Right lobe of liver (tissue), 6 donors: ENCODE results near the gene PDE10A. TPM values are rescaled to one million over a fixed set of nuclear protein-coding genes. Genes with fewer than 3 reads are reported as not detected.

Experiments used
- ATAC-seq, 4 donors: fragments of 200-7000 bp; cut with Tn5 transposase; one replicate each; pipeline ENCODE4 v1.9.1; 2020; ENCODE audit warnings: mild to moderate bottlenecking in 4 of 4, moderate library complexity in 4 of 4
- DNase-seq, 3 donors: peaks; one replicate each; pipeline ENCODE4 v3.0.0-alpha.2; 2020
- H3K27ac ChIP-seq, 3 donors: fragments of 200-600 bp; one replicate each; pipeline ENCODE4 v1.8.0; 2022
- H3K27me3 ChIP-seq, 2 donors: fragments of 200-600 bp; one replicate each; pipeline ENCODE4 v1.8.0; 2022
- H3K36me3 ChIP-seq, 4 donors: fragments of 200-600 bp; sonication (generic) in 1 of 4; one replicate each; pipeline versions ENCODE4 v1.5.1 to v1.8.0; 2017 to 2022; ENCODE audit warnings: control low read depth in 1 of 4
- H3K4me1 ChIP-seq, 4 donors: fragments of 200-600 bp; sonication (generic) in 1 of 4; one replicate each; pipeline versions ENCODE4 v1.5.1 to v1.8.0; 2017 to 2022; ENCODE audit warnings: control low read depth in 1 of 4
- H3K4me3 ChIP-seq, 3 donors: fragments of 200-600 bp; one replicate each; pipeline ENCODE4 v1.8.0; 2022
- H3K9me3 ChIP-seq, 4 donors: fragments of 200-600 bp; sonication (generic) in 1 of 4; one replicate each; pipeline versions ENCODE4 v1.5.1 to v1.8.0; 2017 to 2022; ENCODE audit warnings: control low read depth in 1 of 4
- CTCF ChIP-seq, 4 donors: fragments of 200-600 bp in 3 of 4; fragments of 450-650 bp in 1 of 4; IDR thresholded peaks; one replicate each; pipeline versions ENCODE4 v1.5.1 to v1.8.0; 2016 to 2022; ENCODE audit warnings: antibody characterized with exemption in 4 of 4, mild to moderate bottlenecking in 2 of 4
- POLR2A ChIP-seq: fragments of 450-650 bp; IDR thresholded peaks from one replicate; pipeline ENCODE4 v1.6.1; 2017; ENCODE audit warnings: antibody characterized with exemption, mild to moderate bottlenecking
- WGBS: methylation state at CpG from one replicate; pipeline ENCODE4 v1.1.6; 2018; ENCODE audit warnings: low coverage, low lambda C conversion rate; ENCODE audit not compliant: insufficient coverage; ENCODE audit errors: missing lambda C conversion rate; 5-methylcytosine and 5-hydroxymethylcytosine counted together
- intact Hi-C, 2 donors: fragments of 100-400 bp; cut with DNase I; formaldehyde crosslinking; loops; one replicate each; pipeline versions ENCODE4 v1.11.2 to v1.14.1; 2022
- total RNA-seq, 6 experiments: library from RNA; depleted of rRNA in 2 of 6; stranded (reverse); fragments of >200 nt in 2 of 6; fragmentation: NEBNext Ultra II Directional in 3 of 6; extraction: Animal tissue kit (Norgen Biotek cat#: 25700) in 3 of 6; gene quantifications; one replicate each; pipeline versions ENCODE4 v1.1.0 to v1.2.4, GENCODE V29; 2016 to 2023
- donor health status: DM: no; HTN: yes; CAD: no.
- donor health status: DM: no; HTN: no; CAD: no.
- donor health status: DM: no; HTN: no; CAD: no.
- donor health status: DM: no; HTN: yes; CAD: no.
- donor health status: DM: no; HTN: yes; CAD: no.

The PDE10A gene
- total RNA-seq, 6 experiments from 2014 or later: 0.48 to 1.5 (median 0.65) TPM

DNA sequence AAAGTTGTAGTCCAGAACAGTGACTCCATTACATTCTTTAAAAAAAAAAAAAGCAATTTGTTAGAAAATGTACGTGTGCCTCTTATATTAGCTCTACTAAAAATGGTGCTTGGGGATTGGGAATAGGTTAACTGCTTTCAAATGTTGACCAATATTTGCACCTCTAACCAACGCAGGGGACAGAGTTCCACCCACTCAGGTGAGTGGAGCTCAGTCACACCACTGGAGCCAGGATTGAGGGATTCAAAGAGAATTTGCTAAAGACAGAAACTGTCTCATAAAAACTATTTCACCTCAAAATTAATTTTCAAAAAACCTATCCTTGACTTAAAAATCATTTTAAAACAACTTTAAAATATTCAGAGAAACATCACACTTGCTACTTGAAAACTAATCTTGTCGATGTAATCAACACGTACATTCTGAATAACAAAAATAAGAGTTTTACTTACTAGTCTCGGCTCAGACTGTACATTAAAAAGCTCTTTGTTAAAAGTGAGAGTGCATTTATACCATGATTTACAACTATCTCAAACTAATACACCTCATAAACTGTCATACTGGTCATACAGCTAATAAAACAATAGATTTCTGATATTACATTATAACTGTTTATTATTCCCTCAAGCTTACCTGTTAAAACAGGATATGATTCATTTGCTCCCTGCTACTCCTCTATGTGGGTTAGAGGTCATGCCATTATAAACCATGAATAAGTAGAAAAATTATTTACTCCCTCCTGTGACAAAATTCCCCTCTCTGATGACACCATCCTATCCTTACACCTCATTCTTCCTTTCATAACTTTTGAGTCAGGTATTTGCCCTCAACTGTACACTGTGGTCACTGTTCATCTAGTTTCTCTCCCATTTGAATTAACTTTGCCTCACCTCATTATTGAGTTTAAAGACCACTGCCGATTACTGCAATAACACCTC, 88.6 kb downstream of the PDE10A start:
- WGBS: 47% methylated on average over 6 of the region's 6 CpGs
- H3K27ac ChIP-seq: peak overlapping the region in 1 of 3 donors; percentile 10

GRCh38 chr6:165573671-165574070, 89.4 kb downstream of the PDE10A start:
- Histone ChIP-seq H3K27me3 (no peaks in the 10 kb centered on the region), H3K4me1 (no peaks in the 10 kb centered on the region), H3K9me3 (no peaks in the 10 kb centered on the region), H3K36me3 (no peaks in the 10 kb centered on the region), H3K4me3 (no peak overlapping the region), H3K27ac (peak overlapping the region in 1 of 3 donors; percentile 10)
- TF ChIP-seq CTCF (IDR thresholded peaks at IDR 0.05) (no peak), POLR2A (no peak)
- intact Hi-C loops: no loop called here
- DNase-seq: peak in 1 of 3 donors; percentile 42
- peak; percentile 46 to 91 (median 74) for ATAC-seq
- WGBS: 31% methylated on average over 5 of the region's 5 CpGs

More for the DNA sequence above, 88.6 kb downstream of the PDE10A start:
- peak in 1 of 4 donors; percentile 49 for ATAC-seq
- no peaks in the 10 kb centered on the region for H3K36me3 ChIP-seq
- intact Hi-C loops: no loop called here
- H3K4me1 ChIP-seq: no peaks in the 10 kb centered on the region
- DNase-seq: no peak
- H3K9me3 ChIP-seq: no peaks in the 10 kb centered on the region
- TF ChIP-seq CTCF (IDR thresholded peaks at IDR 0.05) (no peak), POLR2A (no peak)
- H3K27me3 ChIP-seq: no peaks in the 10 kb centered on the region
- H3K4me3 ChIP-seq: no peak overlapping the region

DNA sequence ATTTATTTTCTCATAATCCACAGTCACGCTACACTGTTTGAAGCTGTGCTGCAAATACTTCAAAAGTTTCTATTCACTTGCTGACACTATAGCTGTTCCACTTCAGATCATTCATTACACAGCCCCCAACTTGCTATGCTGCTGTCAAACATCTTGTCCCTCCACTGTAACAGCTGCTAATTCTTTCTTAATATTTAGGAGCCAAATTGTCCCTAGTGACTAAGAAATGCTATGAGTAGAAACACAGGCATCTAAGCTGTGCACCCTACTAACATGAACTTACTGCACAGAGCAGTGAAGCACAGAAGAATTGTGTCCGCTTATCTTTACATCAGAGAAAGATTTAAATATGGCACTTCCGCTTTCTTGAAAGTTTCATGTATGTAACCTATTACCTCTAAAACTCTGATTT, 91.3 kb downstream of the PDE10A start:
- H3K4me1 ChIP-seq: no peaks in the 10 kb centered on the region
- no peak for DNase-seq
- TF ChIP-seq POLR2A: no peak
- no peak for TF ChIP-seq CTCF (IDR thresholded peaks at IDR 0.05)
- no peak overlapping the region for H3K27ac ChIP-seq
- H3K9me3 ChIP-seq: no peaks in the 10 kb centered on the region
- intact Hi-C loops: no loop called here
- ATAC-seq: no peak
- H3K4me3 ChIP-seq: no peak overlapping the region
- 70% methylated on average over 3 of the region's 3 CpGs for WGBS
- H3K27me3 ChIP-seq: no peaks in the 10 kb centered on the region
- no peaks in the 10 kb centered on the region for H3K36me3 ChIP-seq

GRCh38 chr6:165571068-165571682, 91.9 kb downstream of the PDE10A start:
- H3K36me3 ChIP-seq: no peaks in the 10 kb centered on the region
- TF ChIP-seq CTCF (IDR thresholded peaks at IDR 0.05): no peak
- no peak for TF ChIP-seq POLR2A
- H3K9me3 ChIP-seq: no peaks in the 10 kb centered on the region
- intact Hi-C loops: no loop called here
- ATAC-seq (no peak), DNase-seq (no peak)
- no peak overlapping the region for H3K27ac ChIP-seq
- WGBS: 56% methylated on average over 2 of the region's 2 CpGs
- H3K4me3 ChIP-seq: no peak overlapping the region
- no peaks in the 10 kb centered on the region for H3K4me1 ChIP-seq
- no peaks in the 10 kb centered on the region for H3K27me3 ChIP-seq
